ENCODE measurements around the gene KASH5. TPM values are rescaled to one million over a fixed set of nuclear protein-coding genes. Genes with fewer than 3 reads are reported as not detected.
"Not testable (repeated sequence)": the region's sequence is repeated elsewhere in the genome, so short reads cannot be mapped to it uniquely, and the experiment has no call there.

Gene KASH5
- total and polyA plus RNA-seq, 2 donors = not detected

DNA sequence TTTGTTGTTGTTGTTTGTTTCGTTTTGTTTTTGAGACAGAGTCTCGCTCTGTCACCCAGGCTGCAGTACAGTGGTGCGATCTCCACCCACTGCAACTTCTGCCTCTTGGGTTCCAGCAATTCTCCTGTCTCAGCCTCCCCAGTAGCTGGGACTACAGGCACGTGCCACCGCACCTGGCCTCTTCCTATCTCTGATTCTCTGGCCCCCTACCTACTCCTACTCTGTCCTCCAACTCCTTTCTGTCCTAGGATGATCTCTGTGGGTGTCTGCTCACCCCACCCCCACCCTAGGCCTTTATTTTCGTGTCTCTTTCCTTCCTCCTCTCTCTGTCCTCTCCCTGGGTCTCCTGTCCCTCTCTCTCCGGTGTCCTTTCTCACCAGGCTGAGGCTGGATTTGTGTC, 62.4 kb downstream of the KASH5 start:
- Histone ChIP-seq H3K36me3 (ENCODE audit: insufficient read depth) (no peaks in the 10 kb centered on the region), H3K4me3 (ENCODE audit: low read depth, low read length) (no peak overlapping the region), H3K4me1 (ENCODE audit: insufficient read depth) (no peaks in the 10 kb centered on the region), H3K27ac (ENCODE audit: low read depth) (no peak overlapping the region)
- no peak for DNase-seq (ENCODE audit: extremely low spot score)
- 89% methylated on average over 7 of the region's 7 CpGs for WGBS

DNA sequence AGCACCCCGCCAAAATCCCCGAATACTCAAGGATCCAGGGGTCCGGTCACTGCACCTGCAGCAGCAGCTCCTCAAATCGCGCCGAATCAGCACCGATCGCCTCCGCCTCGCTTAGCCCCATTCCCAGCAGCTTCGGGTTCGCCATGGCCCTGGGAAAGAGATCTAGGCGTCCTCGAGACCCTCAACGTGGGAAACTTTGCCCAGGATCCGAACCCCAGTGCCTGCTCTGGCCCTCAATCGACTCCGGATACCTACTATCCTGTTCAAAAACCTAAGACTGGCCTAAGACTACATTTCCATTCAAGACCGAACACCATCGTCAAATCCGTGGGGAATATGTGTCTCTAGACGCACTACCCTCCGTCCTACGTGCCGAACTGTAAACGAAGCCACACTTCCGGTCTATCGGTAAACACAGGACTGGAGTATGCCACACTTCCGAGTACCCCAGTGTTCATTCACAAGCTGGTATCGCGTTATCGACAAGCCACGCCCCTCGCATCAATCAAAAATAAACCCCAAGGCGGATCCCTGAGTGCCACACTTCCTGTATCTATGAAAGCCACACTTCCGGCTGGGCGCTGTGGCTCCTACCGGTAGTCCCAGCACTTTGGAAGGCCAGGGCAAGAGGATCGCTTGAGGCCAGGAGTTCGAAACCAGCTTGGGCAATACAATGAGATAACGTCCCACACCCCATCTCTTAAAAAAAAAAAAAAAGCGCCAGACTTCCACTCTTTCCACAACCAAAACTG, 63.6 kb downstream of the KASH5 start, which contains the start of gene PIH1D1:
TSS of gene PIH1D1 (minus strand) at position 385 of the 752 bp plus-strand sequence. CDS start at position 145, 240 bp downstream.
- Histone ChIP-seq H3K4me3 (ENCODE audit: low read depth, low read length) (peak within 1 kb of the TSS; percentile 75), H3K4me1 (ENCODE audit: insufficient read depth) (no peaks in the 10 kb centered on the region), H3K27ac (ENCODE audit: low read depth) (peak within 1 kb of the TSS; percentile 86), H3K36me3 (ENCODE audit: insufficient read depth) (no peaks in the 10 kb centered on the region)
- WGBS = under 1% methylated on average over 42 of the region's 42 CpGs
- peak; percentile 98 for DNase-seq (ENCODE audit: extremely low spot score)

DNA sequence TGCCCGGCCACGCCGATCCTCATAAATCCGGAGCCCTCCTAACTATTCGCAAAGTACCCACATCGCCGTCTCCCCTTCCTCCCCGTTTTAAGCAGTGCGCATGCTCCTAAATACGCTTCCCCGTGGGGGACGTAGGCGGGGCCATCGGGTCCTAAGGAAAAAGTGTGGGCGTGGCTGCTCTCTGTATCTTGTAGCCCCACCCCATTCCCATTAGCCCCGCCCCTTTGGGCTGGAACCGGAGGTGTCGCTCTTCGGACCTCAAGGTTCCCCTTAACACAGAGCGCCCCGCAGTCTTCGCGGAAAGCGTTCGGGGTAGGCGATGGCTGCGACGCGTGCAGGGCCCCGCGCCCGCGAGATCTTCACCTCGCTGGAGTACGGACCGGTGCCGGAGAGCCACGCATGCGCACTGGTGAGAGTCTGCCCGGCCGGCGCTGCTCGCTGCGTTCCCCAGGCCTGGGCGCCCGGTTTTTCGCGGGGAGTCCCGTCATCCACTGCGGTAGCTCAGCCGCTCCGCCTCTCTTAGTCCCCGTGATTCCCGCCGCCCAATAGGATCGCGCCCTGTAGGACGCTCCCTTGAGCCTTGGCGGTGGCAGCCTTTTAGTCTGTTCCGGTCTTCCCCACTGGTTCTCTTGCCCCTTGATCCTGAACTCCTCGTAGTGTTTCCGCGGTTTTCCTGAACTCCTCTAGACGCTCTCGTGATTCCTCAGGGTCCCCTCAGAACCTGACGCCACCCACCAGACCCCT, 65.1 kb downstream of the KASH5 start, which contains the start of gene ALDH16A1:
TSS of gene ALDH16A1 (plus strand) at position 213 of the 744 bp plus-strand sequence. CDS start at position 320, 107 bp downstream.
- H3K27ac ChIP-seq (ENCODE audit: low read depth) = peak within 1 kb of the TSS; percentile 86
- H3K36me3 ChIP-seq (ENCODE audit: insufficient read depth) = no peaks in the 10 kb centered on the region
- no peaks in the 10 kb centered on the region for H3K4me1 ChIP-seq (ENCODE audit: insufficient read depth)
- DNase-seq (ENCODE audit: extremely low spot score) = peak; percentile 97
- peak within 1 kb of the TSS; percentile 48 for H3K4me3 ChIP-seq (ENCODE audit: low read depth, low read length)
- WGBS = under 1% methylated on average over 66 of the region's 66 CpGs

DNA sequence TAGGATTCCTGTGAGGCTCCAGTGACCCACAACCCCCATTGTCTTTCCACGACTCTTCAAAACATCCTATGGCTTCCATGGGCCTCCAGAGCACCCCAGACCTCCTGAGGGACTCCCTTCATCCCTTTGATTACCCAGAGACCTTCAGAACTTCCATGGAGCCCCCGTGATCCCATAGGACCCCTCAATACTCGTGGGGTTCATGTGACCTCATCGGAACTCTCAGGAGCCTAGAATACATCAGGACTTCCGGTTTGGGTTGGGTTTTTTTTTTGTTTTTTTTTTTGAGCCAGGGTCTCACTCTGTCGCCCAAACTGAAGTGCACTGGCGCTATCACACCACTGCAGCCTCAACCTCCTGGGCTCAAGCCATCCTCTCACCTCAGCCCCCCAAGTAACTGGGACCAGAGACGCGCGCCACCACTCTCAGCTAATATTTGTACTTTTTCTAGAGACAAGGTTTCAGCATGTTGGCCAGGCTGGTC, 65.8 kb downstream of the KASH5 start:
- Histone ChIP-seq H3K4me3 (ENCODE audit: low read depth, low read length) (peak overlapping the region; percentile 48), H3K4me1 (ENCODE audit: insufficient read depth) (no peaks in the 10 kb centered on the region), H3K36me3 (ENCODE audit: insufficient read depth) (no peaks in the 10 kb centered on the region), H3K27ac (ENCODE audit: low read depth) (peak overlapping the region; percentile 86)
- 40% methylated on average over 10 of the region's 10 CpGs for WGBS
- no peak for DNase-seq (ENCODE audit: extremely low spot score)

DNA sequence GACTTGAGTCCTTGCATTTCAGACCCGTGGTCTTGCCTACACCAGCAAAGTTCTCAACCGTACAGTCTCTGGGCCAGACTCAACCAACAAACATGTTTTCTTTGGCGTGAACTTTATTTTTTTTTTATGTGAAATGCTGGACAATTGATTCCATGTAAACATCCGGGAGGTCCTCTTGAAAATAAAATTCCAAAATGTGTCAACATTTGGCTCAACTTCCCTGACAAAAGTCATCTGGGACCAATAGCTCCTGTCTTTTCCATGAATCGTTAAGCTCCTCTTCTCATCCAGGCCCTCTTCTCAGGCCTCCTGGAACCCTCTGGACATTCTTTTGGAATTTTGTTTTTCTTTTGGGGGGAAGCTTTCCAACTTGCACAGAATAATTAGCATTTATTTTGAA, 67.7 kb downstream of the KASH5 start:
- H3K27ac ChIP-seq (ENCODE audit: low read depth) = no peak overlapping the region
- no peaks in the 10 kb centered on the region for H3K4me1 ChIP-seq (ENCODE audit: insufficient read depth)
- H3K4me3 ChIP-seq (ENCODE audit: low read depth, low read length) = no peak overlapping the region
- no peak for DNase-seq (ENCODE audit: extremely low spot score)
- H3K36me3 ChIP-seq (ENCODE audit: insufficient read depth) = no peaks in the 10 kb centered on the region
- 57% methylated on average over 5 of the region's 5 CpGs for WGBS

DNA sequence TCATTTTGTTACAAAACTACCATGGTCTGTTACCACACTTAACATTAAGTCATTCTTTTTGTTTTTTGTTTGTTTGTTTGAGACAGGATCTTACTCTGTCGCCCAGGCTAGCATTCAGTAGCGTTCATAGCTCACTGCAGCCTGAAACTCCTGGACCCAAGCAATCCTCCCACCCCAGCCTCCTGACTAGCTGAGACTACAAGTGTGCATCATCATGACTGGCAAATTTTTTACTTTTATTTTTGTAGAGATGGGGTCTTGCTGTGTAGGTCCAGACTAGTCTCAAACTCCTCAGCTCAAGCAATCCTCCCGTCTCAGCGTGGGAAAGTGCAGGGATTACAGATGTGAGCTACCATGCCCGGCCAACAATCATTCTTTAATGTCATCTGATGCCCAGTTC, 68.3 kb downstream of the KASH5 start:
- peak overlapping the region; percentile 54 for H3K27ac ChIP-seq (ENCODE audit: low read depth)
- 60% methylated on average over 5 of the region's 5 CpGs for WGBS

DNA sequence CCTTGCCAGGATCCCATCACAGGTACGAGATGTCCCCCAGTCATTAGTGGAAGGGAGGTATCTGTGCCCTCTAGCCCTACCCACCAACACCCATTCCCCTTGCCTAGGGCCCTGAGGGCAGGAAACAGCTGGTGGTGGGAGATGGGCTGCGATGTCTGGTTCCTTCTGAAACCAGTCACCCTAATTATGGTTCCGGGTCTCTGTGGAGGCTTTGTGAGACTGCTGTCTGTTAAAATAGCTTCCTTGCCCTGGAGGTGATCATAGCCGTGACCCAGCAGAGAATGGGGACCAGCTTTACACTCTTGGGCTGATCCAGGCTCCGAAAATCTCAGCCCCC, 70.5 kb downstream of the KASH5 start:
- no peaks in the 10 kb centered on the region for H3K36me3 ChIP-seq (ENCODE audit: insufficient read depth)
- WGBS = 89% methylated on average over 5 of the region's 5 CpGs
- no peak for DNase-seq (ENCODE audit: extremely low spot score)
- no peaks in the 10 kb centered on the region for H3K4me1 ChIP-seq (ENCODE audit: insufficient read depth)
- no peak overlapping the region for H3K4me3 ChIP-seq (ENCODE audit: low read depth, low read length)
- H3K27ac ChIP-seq (ENCODE audit: low read depth) = no peak overlapping the region

More for the DNA sequence above, 68.3 kb downstream of the KASH5 start:
- Histone ChIP-seq H3K36me3 (ENCODE audit: insufficient read depth) (no peaks in the 10 kb centered on the region), H3K4me1 (ENCODE audit: insufficient read depth) (no peaks in the 10 kb centered on the region), H3K4me3 (ENCODE audit: low read depth, low read length) (no peak overlapping the region)
- DNase-seq (ENCODE audit: extremely low spot score) = no peak

DNA sequence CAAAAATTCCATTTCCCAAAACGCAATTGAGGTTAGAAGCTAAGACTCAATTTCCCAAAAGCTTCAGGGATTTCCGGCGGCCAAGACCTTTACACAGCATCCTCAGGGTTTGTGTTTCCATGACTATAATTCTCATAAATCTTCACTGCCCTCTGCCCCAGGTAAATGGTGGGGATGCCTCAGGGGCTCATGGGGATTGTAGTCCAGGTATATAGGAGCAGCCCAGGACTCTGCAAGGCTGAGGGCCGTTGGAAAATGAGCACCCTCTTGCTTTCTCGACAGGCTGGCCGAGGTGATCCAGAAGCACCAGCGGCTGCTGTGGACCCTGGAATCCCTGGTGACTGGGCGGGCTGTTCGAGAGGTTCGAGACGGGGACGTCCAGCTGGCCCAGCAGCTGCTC, 71.3 kb downstream of the KASH5 start:
- H3K36me3 ChIP-seq (ENCODE audit: insufficient read depth) = no peaks in the 10 kb centered on the region
- no peak overlapping the region for H3K27ac ChIP-seq (ENCODE audit: low read depth)
- DNase-seq (ENCODE audit: extremely low spot score) = no peak
- no peak overlapping the region for H3K4me3 ChIP-seq (ENCODE audit: low read depth, low read length)
- H3K4me1 ChIP-seq (ENCODE audit: insufficient read depth) = no peaks in the 10 kb centered on the region
- WGBS = 95% methylated on average over 12 of the region's 12 CpGs

DNA sequence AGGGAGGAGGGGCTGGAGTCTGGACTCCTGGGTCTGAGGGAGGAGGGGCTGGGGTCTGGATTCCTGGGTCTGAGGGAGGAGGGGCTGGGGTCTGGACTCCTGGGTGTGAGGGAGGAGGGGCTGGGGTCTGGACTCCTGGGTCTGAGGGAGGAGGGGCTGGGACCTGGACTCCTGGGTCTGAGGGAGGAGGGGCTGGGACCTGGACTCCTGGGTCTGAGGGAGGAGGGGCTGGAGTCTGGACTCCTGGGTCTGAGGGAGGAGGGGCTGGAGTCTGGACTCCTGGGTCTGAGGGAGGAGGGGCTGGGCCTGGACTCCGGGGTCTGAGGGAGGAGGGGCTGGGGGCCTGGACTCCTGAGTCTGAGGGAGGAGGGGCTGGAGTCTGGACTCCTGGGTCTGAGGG, 73.1 kb downstream of the KASH5 start:
- H3K27ac ChIP-seq (ENCODE audit: low read depth); DNase-seq (ENCODE audit: extremely low spot score); H3K4me1 ChIP-seq (ENCODE audit: insufficient read depth); H3K4me3 ChIP-seq (ENCODE audit: low read depth, low read length); H3K36me3 ChIP-seq (ENCODE audit: insufficient read depth): not testable (repeated sequence)
- WGBS = 0% methylated on average over 1 of the region's 1 CpG

DNA sequence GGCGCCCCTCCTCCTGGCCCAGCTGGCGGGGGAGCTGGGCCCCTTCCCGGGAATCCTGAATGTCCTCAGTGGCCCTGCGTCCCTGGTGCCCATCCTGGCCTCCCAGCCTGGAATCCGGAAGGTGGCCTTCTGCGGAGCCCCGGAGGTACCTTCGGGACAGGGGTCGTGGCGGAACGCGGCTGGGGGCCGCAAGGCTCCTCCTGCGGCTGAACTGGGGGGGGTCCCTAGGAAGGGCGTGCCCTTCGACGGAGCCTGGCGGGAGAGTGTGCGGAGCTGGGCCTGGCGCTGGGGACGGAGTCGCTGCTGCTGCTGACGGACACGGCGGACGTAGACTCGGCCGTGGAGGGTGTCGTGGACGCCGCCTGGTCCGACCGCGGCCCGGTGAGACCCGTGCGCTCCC, 73.6 kb downstream of the KASH5 start:
- WGBS = 98% methylated on average over 37 of the region's 37 CpGs
- DNase-seq (ENCODE audit: extremely low spot score) = no peak
- no peaks in the 10 kb centered on the region for H3K4me1 ChIP-seq (ENCODE audit: insufficient read depth)
- H3K36me3 ChIP-seq (ENCODE audit: insufficient read depth) = peaks cover 2% of the 10 kb centered on the region
- H3K27ac ChIP-seq (ENCODE audit: low read depth) = no peak overlapping the region
- no peak overlapping the region for H3K4me3 ChIP-seq (ENCODE audit: low read depth, low read length)

DNA sequence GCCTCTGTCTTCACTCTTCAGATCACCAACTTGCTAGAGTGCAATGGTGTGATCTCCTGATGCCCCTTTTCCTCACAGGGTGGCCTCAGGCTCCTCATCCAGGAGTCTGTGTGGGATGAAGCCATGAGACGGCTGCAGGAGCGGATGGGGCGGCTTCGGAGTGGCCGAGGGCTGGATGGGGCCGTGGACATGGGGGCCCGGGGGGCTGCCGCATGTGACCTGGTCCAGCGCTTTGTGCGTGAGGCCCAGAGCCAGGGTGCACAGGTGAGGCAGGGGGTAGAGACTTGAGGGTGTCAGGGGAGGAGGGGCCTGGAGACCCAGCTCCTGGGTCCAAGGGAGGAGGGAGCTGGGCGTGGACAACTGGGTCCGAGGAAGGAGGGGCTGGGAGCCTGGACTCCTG, 74.4 kb downstream of the KASH5 start:
- Histone ChIP-seq H3K4me1 (ENCODE audit: insufficient read depth) (no peaks in the 10 kb centered on the region), H3K27ac (ENCODE audit: low read depth) (no peak overlapping the region), H3K36me3 (ENCODE audit: insufficient read depth) (peaks cover 2% of the 10 kb centered on the region), H3K4me3 (ENCODE audit: low read depth, low read length) (no peak overlapping the region)
- DNase-seq (ENCODE audit: extremely low spot score) = no peak
- 87% methylated on average over 12 of the region's 12 CpGs for WGBS

DNA sequence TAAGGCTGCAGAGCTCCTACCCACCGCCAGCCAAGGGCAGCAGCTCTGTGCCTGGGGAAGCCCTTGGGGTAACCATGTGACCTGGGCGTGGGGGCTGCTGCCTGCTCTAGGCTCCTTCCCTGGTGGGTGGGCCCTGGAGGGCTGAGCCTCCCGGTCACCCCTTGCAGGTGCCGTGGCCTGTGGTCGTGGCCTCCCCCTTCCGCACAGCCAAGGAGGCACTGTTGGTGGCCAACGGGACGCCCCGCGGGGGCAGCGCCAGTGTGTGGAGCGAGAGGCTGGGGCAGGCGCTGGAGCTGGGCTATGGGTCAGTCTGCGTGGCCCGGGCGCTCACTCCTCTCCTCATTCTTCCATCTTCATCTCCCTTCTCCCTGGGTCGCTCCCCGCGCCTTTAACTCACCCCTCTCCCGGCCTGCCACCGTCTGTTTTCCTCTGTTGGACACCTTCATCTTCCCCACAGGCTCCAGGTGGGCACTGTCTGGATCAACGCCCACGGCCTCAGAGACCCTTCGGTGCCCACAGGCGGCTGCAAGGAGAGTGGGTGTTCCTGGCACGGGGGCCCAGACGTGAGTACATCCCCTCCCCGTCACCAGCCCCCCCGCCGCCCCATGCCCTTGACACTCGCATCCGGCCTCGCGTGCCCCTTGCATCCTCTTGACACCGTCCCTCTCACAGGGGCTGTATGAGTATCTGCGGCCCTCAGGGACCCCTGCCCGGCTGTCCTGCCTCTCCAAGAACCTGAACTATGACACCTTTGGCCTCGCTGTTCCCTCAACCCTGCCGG, 76.1 kb downstream of the KASH5 start:
- H3K4me3 ChIP-seq (ENCODE audit: low read depth, low read length) = no peak overlapping the region
- H3K27ac ChIP-seq (ENCODE audit: low read depth) = no peak overlapping the region
- peaks cover 2% of the 10 kb centered on the region for H3K36me3 ChIP-seq (ENCODE audit: insufficient read depth)
- 91% methylated on average over 39 of the region's 39 CpGs for WGBS
- H3K4me1 ChIP-seq (ENCODE audit: insufficient read depth) = no peaks in the 10 kb centered on the region
- DNase-seq (ENCODE audit: extremely low spot score) = no peak

DNA sequence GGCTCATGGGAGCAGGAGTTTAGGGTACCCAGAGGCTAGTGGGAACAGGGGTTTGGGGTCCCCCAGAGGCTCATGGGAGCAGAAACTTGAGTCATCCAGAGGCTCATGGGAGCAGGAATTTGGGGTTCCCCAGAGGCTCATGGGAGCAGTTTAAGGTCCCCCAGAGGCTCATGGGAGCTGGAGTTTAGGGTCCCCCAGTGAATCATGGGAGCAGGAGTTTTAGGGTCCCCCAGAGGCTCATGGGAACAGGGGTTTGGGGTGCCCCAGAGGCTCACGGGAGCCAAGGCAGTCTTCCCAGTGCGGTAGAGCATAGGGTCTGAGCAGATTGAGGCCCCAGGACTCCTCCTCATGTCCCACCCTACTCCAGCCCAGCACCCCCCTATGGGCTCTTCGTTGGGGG, 77.3 kb downstream of the KASH5 start:
- DNase-seq (ENCODE audit: extremely low spot score) = no peak
- WGBS = 89% methylated on average over 3 of the region's 3 CpGs
- Histone ChIP-seq H3K4me1 (ENCODE audit: insufficient read depth) (no peaks in the 10 kb centered on the region), H3K27ac (ENCODE audit: low read depth) (no peak overlapping the region), H3K36me3 (ENCODE audit: insufficient read depth) (peaks cover 2% of the 10 kb centered on the region), H3K4me3 (ENCODE audit: low read depth, low read length) (no peak overlapping the region)

Measured in urinary bladder (tissue), 4 donors.